Measurements from ENCODE around the gene SCG3. TPM values are rescaled to one million over a fixed set of nuclear protein-coding genes. Genes with fewer than 3 reads are reported as not detected.

Gene SCG3
- total RNA-seq, 1 experiment from 2014 or later, result not detected

GRCh38 chr15:51658664-51659063, 22.6 kb upstream of the SCG3 start:
- H3K27ac ChIP-seq, result no peak overlapping the region
- ChIA-PET CTCF (no interaction called here), POLR2A (ENCODE audit: unreplicated experiment) (no interaction called here)
- BruUV-seq (replicated peaks), result no TSS peak
- no peaks in the 10 kb centered on the region for H3K9me2 ChIP-seq (ENCODE audit: insufficient read depth)
- H3K4me2 ChIP-seq, result no peak overlapping the region
- DNase-seq, result no peak
- H3K36me3 ChIP-seq (ENCODE audit: low read depth), result no peaks in the 10 kb centered on the region
- H3K4me1 ChIP-seq (replicated peaks; ENCODE audit: insufficient read depth), result no peaks in the 10 kb centered on the region
- no peaks in the 10 kb centered on the region for H3K27me3 ChIP-seq (ENCODE audit: insufficient read depth, low read depth)
- no peak overlapping the region for H2AFZ ChIP-seq
- intact Hi-C loops (cut with micrococcal nuclease; ENCODE audit: unreplicated experiment), result loop anchor here (10.0 kb wide), 1 partner anchor 566 kb away; no protein-coding TSS in a partner anchor
- TF ChIP-seq CTCF (conservative IDR thresholded peaks at IDR 0.05), result no peak
- no peaks in the 10 kb centered on the region for H4K20me1 ChIP-seq (ENCODE audit: insufficient read depth)
- no peaks in the 10 kb centered on the region for H3K79me2 ChIP-seq (ENCODE audit: low read depth)
- no peak overlapping the region for H3K4me3 ChIP-seq
- H3F3A ChIP-seq (ENCODE audit: insufficient read depth, low read depth), result no peaks in the 10 kb centered on the region
- no peaks in the 10 kb centered on the region for H3K9me3 ChIP-seq (ENCODE audit: insufficient read depth, low read depth)

- no peaks in the 10 kb centered on the region for H3K9me2 ChIP-seq (ENCODE audit: insufficient read depth)
- no peaks in the 10 kb centered on the region for H3K4me1 ChIP-seq (replicated peaks; ENCODE audit: insufficient read depth)
- no peaks in the 10 kb centered on the region for H3K27me3 ChIP-seq (ENCODE audit: insufficient read depth, low read depth)
- no peaks in the 10 kb centered on the region for H3K79me2 ChIP-seq (ENCODE audit: low read depth)
- intact Hi-C loops (cut with micrococcal nuclease; ENCODE audit: unreplicated experiment), result no loop called here
- BruUV-seq (replicated peaks), result no TSS peak
- no peaks in the 10 kb centered on the region for H3K36me3 ChIP-seq (ENCODE audit: low read depth)
- DNase-seq, result no peak
- ChIA-PET POLR2A (ENCODE audit: unreplicated experiment) (no interaction called here), CTCF (no interaction called here)
- no peak overlapping the region for H3K27ac ChIP-seq
- no peaks in the 10 kb centered on the region for H3K9me3 ChIP-seq (ENCODE audit: insufficient read depth, low read depth)
- H3K4me3 ChIP-seq, result no peak overlapping the region
- H3F3A ChIP-seq (ENCODE audit: insufficient read depth, low read depth), result no peaks in the 10 kb centered on the region
- TF ChIP-seq CTCF (conservative IDR thresholded peaks at IDR 0.05), result no peak
- no peak for TF ChIP-seq EZH2 (IDR thresholded peaks at IDR 0.05; ENCODE audit: low read depth)
- H4K20me1 ChIP-seq (ENCODE audit: insufficient read depth), result no peaks in the 10 kb centered on the region
- H2AFZ ChIP-seq, result no peak overlapping the region
- no peak overlapping the region for H3K4me2 ChIP-seq
Observed at GRCh38 chr15:51661072-51661471, 20.2 kb upstream of the SCG3 start.

- no peaks in the 10 kb centered on the region for H3F3A ChIP-seq (ENCODE audit: insufficient read depth, low read depth)
- H3K4me2 ChIP-seq, result no peak overlapping the region
- H4K20me1 ChIP-seq (ENCODE audit: insufficient read depth), result no peaks in the 10 kb centered on the region
- H2AFZ ChIP-seq, result no peak overlapping the region
- H3K9me3 ChIP-seq (ENCODE audit: insufficient read depth, low read depth), result no peaks in the 10 kb centered on the region
- intact Hi-C loops (cut with micrococcal nuclease; ENCODE audit: unreplicated experiment), result no loop called here
- TF ChIP-seq EZH2 (IDR thresholded peaks at IDR 0.05; ENCODE audit: low read depth), result no peak
- no peak for TF ChIP-seq CTCF (conservative IDR thresholded peaks at IDR 0.05)
- no peak overlapping the region for H3K4me3 ChIP-seq
- POLR2A ChIA-PET (ENCODE audit: unreplicated experiment), result no interaction called here
- H3K9me2 ChIP-seq (ENCODE audit: insufficient read depth), result no peaks in the 10 kb centered on the region
- DNase-seq, result no peak
- no TSS peak for BruUV-seq (replicated peaks)
- no peaks in the 10 kb centered on the region for H3K4me1 ChIP-seq (replicated peaks; ENCODE audit: insufficient read depth)
- no peaks in the 10 kb centered on the region for H3K79me2 ChIP-seq (ENCODE audit: low read depth)
- H3K36me3 ChIP-seq (ENCODE audit: low read depth), result no peaks in the 10 kb centered on the region
- H3K27me3 ChIP-seq (ENCODE audit: insufficient read depth, low read depth), result no peaks in the 10 kb centered on the region
- CTCF ChIA-PET, result no interaction called here
- no peak overlapping the region for H3K27ac ChIP-seq
Observed at GRCh38 chr15:51667478-51667877, 13.8 kb upstream of the SCG3 start.

All from PC-9 (cell line).